Myocyte (in vitro differentiated cells): Measurements from ENCODE around the gene KDM7A. TPM values are rescaled to one million over a fixed set of nuclear protein-coding genes. Genes with fewer than 3 reads are reported as not detected.

Experiments
- DNase-seq: peaks from one replicate; pipeline ENCODE4 v3.0.0-alpha.2; 2012; ENCODE audit warnings: low read depth
- total RNA-seq: library from RNA; depleted of rRNA; stranded (reverse); fragments of >200 nt; gene quantifications from 2 replicates; pipeline ENCODE4 v1.2.3, GENCODE V29; 2014

The KDM7A gene
- total RNA-seq, 1 donor from 2014 or later, result 12.3 TPM

DNA sequence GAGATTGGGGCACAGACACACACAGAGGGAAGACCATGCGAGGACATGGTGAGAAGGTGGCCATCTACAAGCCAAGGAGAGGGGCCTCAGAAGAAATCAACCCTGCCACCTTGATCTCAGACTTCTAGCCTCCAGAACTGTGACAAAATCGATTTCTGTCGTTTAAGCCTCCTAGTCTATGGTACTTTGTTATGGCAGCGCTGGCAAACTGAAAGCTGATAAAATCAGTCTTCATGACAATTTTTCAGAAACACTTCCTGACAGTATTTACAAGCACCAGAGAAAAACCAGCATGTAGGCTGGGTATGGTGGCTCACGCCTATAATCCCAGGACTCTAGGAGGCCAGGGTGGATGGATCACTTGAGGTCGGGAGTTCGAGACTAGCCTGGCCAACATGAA is 118.3 kb downstream of the KDM7A start:
- no peak for DNase-seq

DNA sequence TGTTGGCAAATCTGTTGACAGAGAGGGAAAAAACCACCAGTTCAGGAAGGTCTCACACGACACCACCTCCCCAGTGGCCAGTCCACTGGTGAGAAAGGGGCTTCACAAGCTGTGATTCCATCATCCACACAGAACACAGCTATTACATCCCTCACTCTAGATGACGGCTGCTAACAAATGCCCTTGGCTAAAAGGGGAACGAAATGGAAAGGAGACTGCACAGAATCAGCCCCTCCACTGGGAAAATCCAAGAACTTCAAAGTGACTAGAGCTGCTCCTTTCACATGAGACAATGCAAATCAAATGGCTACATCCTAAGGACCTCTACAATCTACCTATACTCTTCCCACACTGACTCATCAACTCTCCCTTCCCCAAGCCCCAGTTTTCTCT is 119.6 kb downstream of the KDM7A start:
- DNase-seq, result no peak

DNA sequence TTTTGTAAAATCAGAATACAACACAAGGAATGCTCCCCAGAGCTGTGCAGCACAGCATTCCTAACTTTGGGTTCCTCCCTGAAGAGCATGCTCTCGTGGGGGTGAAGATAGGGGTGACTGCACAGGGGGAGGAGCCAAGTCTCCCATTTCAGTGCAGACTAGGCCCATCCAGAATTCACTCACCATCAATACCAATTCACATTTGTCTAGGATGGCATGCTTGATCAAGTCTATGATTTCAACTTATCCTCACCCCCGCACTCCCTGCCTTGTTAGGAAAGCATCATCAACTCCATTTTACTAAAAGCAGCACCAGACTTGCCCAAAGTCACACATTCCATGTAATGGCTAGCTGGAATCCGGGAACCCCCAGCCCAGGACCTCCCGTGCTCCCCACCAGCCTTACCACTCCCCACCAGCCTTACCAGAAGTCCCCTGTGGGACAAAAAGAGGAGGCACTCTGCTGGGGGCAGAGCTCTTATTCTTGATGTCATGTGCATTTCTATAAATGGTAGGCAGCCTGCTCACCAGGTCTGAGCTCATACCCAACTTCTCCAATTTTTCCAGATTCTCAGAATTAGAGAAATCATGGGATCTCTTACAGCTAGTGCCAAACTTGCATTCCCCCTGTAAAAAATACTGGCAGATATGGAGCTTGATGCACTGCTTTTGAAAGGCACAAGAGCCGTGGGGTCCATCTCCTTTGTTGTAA is 120.2 kb downstream of the KDM7A start:
- no peak for DNase-seq

DNA sequence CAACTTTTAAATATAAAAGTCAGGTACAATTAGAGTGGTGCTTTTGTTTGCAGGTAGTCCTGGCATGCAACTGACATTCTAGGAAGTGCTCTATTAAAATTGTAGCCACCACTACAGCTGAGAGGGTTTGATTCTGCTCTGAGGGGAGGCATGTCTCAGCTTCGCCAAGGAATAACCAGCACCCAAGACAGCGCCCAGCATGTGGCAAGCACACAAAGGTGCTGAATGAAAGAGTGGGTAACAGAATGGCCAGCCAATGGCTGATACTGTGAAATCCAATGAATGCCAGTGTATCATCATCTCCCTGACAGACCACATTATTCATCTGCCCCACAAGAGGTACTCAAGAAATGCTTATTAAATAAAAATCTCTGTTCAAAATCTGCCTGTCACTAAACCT is 121.0 kb downstream of the KDM7A start:
- DNase-seq, result no peak

DNA sequence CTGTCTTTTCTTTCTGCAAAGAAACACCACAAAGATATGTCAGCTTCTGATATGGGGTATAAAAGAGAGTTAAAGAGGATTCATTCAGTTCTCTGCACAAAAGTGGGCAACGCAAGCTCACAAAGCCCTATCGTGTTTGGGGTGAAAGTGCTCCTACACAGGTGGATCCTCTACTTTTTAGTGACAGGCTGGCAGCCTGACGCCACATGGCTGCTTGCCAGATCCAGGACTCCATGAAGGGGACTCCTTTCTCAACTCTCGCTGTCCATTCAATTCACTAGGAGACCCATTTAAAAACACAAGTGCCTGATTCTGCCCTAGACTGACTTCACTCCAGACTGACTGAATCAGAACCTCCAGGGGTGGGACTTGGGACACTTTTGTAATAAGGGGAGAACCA is 122.0 kb downstream of the KDM7A start:
- DNase-seq, result no peak

DNA sequence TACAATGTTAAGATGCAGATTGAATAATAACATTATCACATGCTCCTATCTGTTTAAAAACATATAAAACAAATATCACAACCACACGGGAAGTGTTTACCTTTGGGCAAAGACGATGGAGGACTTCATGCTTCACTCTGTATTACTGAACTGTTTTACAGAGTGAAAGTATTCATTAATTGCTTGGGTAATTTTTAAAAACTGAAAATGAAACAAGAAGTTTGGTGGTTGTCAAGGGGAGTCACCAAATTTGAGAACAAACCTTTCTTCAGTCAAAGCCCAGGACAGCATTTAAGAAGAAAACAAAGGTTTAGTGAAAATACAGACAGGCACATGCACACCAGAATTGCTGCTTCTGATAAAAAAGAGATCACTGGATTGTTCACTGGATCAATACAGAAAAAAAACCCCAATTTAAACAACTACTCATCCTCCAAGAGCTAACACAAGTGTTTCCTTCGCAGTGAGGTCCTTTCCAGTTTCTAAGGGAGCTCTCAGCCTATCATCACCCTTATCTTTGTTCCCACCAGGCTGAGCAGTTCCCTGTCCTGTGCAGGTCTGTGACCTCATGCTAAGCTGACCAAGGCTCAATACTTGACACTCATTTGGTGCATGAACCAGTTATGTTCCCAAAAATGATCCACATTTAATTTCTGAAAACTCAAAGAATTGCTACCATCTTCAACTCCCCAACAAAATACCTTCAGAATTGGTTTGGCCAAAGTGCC is 122.8 kb downstream of the KDM7A start:
- DNase-seq, result no peak

DNA sequence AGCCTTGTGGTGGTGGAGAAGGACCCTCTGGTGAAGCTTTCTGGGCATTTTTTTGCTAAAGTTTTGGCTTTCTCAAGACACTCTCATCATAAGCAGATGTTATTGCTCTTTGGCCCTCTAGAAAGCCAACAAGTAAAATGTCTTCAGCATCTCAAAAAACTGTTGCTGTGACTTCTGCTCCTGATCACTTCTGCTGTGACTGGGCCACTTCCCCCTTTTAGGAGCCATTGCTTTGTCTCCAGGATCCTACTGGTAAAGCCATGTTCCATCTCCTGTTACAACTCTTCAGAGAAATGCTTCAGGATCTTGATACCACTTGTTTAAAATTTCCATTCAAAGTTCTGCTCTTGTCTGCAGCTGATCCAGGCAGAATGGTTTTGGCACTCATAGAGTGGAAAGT is 125.0 kb downstream of the KDM7A start:
- DNase-seq, result no peak

DNA sequence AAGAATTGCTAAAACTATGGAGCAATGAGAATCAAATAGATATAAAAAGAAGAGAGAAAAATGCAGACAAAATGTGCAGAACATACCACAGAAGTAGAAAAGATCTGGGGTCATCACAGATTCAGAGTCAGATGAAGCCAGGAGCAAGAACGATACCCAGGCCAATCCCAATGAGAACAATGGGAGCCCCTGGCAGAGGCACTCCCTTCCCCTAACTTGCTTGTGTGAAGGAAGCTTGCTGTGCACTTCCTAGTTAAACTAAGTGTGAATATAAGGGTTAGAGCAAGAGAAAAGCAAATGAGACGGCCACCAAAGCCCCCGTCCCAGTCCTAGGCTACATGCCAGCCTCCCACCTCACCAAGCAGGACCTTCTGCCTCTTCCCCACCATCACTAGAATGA is 126.7 kb downstream of the KDM7A start:
- DNase-seq, result no peak

DNA sequence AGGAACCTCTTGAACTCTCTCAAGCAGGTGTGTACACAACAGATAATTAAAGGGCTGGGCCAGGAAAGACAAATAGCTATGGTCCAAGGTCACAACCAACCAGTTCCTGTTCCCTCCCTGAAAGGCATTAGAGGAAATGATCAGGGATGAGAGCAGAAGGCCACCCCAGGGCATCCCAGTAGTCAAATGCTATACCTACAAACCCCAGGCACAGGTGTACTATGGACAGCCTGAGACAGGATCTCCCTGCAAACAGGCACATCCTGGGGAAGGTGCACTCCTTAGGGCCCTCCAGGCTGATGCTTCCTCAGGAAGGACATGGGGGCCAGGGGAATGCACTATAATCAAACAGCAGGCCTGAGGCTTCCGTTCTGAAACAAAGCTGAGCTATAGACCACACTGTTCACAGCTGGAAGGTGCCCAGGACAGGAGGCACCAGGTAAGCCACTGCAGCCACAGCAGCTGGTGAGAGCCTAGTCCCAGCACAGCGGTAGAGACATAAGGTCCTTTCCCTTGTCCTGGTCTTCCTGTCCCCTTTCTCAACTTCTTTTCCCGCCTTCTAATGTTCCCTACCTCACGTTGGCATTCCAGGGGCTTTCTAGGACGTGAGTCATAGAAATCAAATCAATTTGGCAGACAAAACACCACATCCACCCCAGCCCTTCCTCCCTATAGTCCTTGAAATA is 127.3 kb downstream of the KDM7A start:
- DNase-seq, result no peak

DNA sequence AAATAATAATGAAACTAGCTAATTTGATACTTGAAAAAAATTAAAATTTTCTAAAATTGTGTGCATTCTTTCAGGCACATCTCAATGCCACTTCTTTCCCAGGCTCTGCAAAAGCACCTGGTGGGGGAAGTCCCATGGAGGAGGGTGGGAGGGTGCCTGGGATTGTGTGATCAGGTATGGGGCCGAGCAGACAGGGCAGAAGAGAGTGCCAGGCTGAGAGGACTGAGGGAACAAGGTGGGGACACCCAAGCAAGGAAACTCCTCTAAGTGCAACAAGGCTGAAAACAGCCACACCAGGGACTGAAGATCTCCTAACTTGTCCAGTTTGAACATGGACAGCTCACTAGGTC is 127.8 kb downstream of the KDM7A start:
- DNase-seq, result no peak

DNA sequence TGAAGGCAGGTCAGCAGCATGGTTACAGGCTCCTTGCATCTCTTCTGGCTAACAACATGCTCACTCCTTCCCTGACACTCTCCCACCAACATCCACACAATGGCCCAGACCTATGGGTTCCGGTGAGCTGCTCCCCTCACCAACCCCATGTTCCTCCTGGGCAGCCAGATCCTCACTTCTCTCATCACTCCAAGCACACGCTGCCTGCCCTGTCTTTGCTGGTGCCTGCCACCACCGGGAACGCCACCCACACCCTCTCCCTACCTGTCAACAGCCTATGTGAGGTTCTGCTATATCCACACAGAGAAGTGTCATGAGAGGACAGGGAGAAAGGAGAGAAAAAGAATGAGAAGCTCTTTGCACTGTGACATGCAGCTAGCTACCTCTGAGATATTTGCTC is 128.6 kb downstream of the KDM7A start:
- DNase-seq, result no peak

DNA sequence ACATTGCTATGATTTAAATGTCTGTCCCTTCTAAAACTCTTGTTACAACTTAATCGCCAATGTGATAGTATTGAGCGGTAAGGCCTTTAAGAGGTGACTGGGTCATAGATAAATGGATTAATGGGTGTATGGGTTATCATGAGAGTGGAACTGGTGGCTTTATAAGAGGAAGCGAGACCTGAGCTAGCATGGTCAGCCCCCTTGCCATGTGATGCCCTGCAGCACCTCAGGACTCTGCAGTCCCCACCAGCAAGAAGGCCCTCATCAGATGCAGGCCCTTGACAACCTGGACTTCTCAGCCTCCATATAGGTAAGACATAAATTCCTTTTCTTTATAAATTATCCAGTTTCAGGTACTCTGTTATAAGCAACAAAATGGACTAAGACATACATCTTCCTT is 129.6 kb downstream of the KDM7A start:
- DNase-seq, result no peak

DNA sequence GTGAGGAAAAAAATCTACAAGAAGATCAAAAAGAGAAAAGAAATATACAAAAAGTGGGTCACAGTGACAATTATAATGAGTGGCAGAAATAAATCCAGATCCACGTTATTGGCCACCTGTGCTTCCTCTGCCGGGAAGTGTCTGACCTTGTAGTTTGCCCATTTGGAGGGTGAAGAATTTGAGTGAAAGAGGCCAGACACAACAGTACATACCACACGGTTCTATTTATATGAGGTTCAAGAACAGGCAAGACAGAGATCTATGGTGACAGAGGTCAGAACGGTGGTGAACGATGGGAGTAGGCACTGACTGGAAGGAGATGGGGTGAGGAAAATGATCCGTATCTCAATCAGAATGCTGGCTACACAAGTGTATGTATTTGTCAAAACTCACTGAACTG is 131.1 kb downstream of the KDM7A start:
- DNase-seq, result no peak

DNA sequence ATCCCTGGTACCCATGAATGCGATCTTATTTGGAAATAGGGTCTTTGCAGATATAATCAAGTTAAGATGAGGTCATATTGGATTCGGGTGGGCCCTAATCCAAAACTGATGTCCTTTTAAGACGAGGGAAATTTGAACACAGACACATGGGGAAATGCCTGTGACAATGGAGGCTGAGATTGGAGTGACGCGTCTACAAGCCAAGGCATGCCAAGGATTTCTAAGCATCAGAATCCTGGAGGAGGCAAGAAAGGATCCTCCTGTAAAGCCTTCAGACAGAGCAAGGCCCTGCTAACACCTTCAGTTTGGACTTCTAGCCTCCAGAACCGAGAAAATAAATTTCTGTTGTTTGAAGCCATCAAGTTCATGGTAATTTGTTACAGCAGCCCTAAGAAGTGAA is 132.5 kb downstream of the KDM7A start:
- no peak for DNase-seq

DNA sequence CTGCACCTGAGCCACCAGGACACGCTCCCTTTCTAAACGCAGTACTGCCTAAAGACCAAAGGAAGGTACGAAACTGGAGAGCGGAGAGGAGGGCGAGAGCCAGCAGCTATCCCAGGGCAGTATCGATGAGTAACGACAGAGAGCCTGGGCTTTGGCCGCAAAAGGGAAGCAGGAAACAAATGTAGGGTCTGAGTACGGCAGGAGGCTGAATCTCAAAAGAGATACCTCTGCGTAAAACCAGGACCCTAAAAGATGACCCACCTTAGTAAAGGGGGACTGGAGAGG is 134.5 kb downstream of the KDM7A start:
- DNase-seq, result no peak

DNA sequence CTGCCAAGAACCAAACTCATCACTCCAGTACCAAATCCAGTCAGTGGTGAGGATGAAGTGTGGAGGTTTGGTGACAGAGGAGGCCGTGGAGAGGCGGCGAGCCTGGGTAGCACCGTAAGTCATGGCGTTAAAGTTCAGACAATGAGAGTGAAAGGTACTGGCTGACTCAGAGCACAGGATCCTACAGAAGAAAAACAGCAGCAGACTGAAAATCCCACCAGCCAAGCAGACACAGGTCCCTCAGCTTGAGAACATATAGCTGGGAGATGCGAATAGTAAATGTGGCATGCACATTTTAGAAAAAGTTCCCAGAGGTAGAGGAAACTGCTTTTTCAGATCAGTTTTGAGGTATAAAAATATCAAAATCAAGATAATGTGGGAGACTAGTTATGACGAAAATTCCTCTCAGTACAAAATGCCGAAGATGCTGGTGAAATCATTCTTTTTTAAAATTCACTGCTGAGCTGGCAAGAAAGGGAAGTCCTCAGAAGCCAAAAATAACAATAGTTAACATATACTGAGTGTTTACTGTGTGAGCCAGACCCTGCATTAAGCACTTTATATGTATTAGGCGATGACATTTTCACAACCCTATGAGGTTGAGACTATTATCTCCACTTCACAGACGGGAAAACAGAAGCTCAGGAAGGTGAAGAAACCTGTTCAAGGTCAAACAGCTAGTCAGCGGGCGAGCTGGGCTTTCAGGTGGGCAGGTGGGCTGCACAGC is 135.0 kb downstream of the KDM7A start:
- DNase-seq, result no peak

DNA sequence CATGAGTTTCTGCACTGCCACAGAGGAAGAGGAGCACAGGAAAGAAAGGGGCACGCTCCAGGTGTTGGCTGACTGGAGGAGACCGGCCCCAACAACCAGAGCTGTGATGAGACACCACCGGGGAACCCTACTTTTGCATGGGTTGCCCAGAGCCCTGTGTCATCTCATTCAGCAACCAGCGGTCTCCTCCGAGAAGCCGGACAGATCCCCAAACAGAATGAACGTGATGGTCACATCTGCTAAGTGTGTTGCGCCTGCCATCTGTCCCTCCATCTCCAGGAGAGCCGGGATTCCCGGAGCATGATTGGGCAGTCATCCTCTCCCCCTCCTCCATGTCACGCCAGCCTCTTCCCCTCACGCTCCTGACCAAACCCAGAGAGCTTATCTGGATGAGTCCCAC is 136.9 kb downstream of the KDM7A start:
- no peak for DNase-seq

DNA sequence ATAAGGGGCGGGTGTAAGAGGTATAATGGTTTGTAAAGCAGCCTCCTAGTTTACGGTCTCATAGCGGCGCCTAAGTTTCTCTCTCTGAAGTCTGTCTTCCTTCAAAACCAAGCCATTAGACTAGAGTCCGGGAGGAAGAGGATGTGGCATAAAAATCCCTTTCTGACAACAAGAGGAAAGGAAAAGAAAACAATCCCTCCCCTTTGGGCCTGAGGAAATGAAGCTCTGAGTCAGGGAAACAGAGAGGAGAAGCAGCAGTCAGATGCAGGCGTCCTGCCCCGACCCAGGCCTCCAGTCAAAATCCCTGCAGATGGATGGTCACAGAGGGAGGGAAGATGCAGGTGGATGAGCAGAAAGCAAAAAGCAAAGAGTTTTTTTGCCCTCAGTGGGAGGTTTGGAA is 137.7 kb downstream of the KDM7A start:
- DNase-seq, result no peak

DNA sequence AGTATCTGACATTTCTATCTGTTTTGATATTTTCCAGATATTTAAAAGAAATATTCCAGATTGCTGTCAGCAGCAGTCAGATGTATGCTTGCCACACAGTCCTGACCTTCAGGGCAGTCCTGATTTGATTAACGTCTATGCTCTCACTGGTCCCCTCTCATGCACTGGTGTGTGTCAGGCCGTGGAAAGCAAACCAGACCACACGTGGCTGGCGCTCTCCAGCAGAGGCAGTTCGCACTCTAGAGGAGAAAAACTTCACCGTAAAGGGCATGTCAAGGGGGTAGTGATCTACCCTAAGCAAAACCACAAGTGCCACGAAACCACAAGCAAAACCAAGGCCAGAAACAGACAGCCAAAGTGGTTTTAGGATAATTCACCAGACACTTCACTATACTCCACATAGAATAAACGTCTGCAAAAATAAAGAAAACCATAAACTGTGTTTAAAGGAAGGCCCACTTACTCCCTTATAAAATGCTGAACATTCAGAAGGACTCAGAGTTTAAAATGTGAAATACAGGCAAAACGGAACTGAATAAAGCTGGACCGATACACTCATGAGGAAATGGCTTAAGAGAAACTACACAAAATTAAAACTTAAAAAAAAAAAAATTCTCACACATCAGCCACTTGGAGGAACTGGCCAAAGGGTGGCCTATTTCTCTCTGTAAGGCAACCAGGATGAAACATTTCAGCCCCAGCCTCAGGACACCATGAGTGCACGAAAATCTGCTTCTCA is 140.4 kb downstream of the KDM7A start:
- DNase-seq, result peak; percentile 23

DNA sequence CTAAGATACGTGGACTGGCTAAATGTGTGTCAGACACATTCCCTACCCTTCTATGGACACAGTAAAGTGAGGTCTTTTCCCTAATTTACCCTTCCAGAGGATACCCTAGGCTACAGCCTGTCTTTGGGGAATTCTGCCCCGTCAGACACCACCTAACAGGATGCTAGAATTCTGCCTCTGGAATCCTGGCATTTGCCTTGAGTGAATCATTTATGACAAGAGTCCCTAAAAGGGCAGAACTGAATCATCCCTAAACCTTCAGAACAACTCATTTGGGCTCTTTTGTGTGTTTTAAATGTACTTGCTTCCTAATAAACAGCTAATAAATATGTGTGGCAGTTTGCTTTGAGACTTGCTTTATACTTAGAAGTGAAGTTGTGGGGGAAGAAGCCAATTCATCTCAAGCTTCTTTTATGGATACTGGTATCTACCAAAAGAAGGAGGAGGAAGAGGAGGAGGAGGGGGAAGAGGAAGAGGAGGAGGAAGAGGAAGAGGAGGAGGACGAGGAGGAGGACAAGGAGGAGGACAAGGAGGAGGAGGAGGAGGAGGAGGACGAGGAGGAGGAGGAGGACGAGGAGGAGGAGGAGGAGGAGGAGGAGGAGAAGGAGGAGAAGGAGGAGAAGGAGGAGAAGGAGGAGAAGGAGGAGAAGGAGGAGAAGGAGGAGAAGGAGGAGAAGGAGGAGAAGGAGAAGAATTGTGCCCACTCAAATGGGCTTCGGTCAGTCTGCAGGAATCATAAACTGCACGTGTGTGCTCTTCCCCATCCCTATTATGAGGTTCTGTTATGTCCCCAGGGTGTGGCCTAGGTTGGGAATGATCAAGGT is 141.2 kb downstream of the KDM7A start:
- DNase-seq, result peak; percentile 50
